ENCODE measurements around the gene CRYGN.

The CRYGN gene

GRCh38 chr7:151429237-151429559 lies 10.7 kb downstream of the CRYGN start:
- no peaks in the 10 kb centered on the region for H3K36me3 Mint-ChIP-seq (ENCODE audit: low read depth)
- H3K27me3 Mint-ChIP-seq (ENCODE audit: low read depth), result peaks cover 9% of the 10 kb centered on the region
- H3K9me3 Mint-ChIP-seq, result no peaks in the 10 kb centered on the region
- H3K4me3 Mint-ChIP-seq, result no peak overlapping the region
- H3K4me1 Mint-ChIP-seq (ENCODE audit: low read depth), result peaks cover 28% of the 10 kb centered on the region
- no peak overlapping the region for H3K27ac Mint-ChIP-seq

- Mint-ChIP-seq H3K9me3 (no peaks in the 10 kb centered on the region), H3K4me3 (no peak overlapping the region), H3K4me1 (ENCODE audit: low read depth) (peaks cover 28% of the 10 kb centered on the region), H3K27ac (peak overlapping the region; percentile 20), H3K27me3 (ENCODE audit: low read depth) (peaks cover 9% of the 10 kb centered on the region), H3K36me3 (ENCODE audit: low read depth) (no peaks in the 10 kb centered on the region)
Observed at GRCh38 chr7:151428378-151429236, 11.3 kb downstream of the CRYGN start.

DNA sequence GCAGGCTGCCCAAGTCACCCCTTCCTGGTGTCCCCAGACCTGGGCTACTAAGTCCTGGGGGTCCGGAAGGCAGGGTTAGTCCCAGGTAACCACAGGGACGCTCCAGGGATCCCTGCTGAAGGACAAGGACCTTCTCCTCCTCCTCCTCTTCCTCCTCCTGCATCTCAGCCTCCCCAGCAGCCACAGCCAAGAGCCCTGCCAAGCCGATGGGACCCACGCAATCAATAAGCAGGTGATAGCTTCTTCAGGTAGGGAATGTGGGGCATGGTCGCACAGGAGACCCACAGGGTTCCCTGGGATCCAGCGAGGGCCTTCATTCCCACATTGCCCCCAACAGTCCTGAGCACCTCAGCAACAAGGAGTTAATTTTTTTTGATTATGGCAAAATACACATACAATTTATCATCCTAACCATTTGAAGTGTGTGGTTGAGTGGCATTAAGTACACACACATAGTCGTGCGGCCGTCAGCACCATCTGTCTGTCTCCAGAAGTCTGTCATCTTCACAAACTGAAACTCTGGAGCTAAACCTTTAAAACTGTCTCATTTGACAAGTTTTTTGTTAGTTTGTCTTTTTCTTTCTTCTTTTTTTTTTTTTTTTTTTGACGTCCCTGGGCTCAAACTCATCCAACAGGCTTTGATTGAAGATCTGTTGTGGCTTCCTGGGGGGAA lies 12.1 kb downstream of the CRYGN start:
- no peaks in the 10 kb centered on the region for H3K36me3 Mint-ChIP-seq (ENCODE audit: low read depth)
- H3K27ac Mint-ChIP-seq, result peak overlapping the region; percentile 20
- H3K4me1 Mint-ChIP-seq (ENCODE audit: low read depth), result peaks cover 22% of the 10 kb centered on the region
- H3K4me3 Mint-ChIP-seq, result no peak overlapping the region
- H3K27me3 Mint-ChIP-seq (ENCODE audit: low read depth), result peaks cover 9% of the 10 kb centered on the region
- H3K9me3 Mint-ChIP-seq, result no peaks in the 10 kb centered on the region

DNA sequence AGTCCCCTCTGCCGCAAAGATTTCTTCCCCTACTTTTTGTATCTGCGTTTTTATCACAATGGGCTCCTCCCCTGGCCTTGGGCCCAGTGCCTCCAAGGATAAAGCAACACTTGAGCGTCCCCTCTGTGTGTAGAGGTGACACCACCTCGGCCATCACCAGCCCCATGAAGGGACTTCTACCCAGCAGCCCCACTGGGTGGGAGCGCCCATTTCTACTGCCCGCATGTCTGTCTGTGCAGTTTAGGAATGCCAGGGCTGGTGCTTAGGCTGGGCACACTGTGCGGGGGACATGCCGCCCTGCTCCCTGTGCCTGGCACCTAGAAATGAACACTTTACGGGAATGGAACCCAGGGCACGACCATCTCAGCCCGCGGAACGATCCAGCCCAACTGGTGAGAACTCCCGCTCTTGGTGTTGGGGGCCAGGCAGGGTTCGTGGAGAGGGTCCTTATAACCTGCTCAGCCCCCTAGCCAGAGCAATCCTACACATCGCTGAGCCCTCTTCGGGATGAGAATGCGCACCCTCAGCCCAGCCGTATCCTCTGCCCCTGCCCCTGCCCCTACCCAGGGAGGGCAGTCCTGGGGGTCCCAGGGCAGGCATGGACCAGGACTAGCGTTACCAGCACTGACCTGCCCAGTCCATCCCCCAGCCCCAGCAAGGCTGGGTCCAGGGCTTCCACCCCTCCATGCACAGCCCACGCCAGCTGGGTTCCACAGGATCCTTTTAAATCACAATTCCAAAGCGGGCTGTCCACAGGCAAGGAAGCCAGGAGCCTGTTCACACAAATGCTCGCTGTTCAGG lies 12.8 kb downstream of the CRYGN start:
- Mint-ChIP-seq H3K4me1 (ENCODE audit: low read depth) (peaks cover 18% of the 10 kb centered on the region), H3K9me3 (no peaks in the 10 kb centered on the region), H3K27ac (no peak overlapping the region), H3K27me3 (ENCODE audit: low read depth) (peaks cover 10% of the 10 kb centered on the region), H3K36me3 (ENCODE audit: low read depth) (no peaks in the 10 kb centered on the region), H3K4me3 (no peak overlapping the region)

DNA sequence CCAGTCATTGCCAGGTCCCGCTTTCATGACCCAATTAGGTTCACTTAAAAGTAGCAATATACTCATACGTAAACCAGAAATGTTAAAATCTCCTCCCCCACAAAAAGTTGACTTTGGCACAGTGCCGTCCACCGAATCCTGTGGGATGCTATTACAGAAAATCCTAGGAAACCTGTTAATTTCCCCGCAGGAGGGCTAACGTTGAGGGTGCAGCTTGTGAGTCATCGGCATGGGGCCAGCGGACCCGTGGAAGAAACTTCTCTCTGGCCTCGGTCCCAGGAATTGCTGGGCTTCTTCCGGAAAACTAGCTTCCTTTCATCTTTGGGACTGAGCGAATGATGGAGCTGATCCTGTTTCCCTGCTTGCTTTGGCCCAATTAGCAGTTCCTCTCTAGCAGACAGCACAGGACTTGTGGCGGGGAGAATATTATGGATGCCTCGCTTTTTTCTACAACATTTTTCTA lies 13.5 kb downstream of the CRYGN start:
- Mint-ChIP-seq H3K27me3 (ENCODE audit: low read depth) (peaks cover 15% of the 10 kb centered on the region), H3K9me3 (no peaks in the 10 kb centered on the region), H3K36me3 (ENCODE audit: low read depth) (no peaks in the 10 kb centered on the region), H3K4me1 (ENCODE audit: low read depth) (peaks cover 18% of the 10 kb centered on the region), H3K27ac (no peak overlapping the region), H3K4me3 (no peak overlapping the region)

- Mint-ChIP-seq H3K9me3 (no peaks in the 10 kb centered on the region), H3K4me3 (no peak overlapping the region), H3K27me3 (ENCODE audit: low read depth) (peaks cover 15% of the 10 kb centered on the region), H3K27ac (no peak overlapping the region), H3K36me3 (ENCODE audit: low read depth) (no peaks in the 10 kb centered on the region), H3K4me1 (ENCODE audit: low read depth) (peaks cover 18% of the 10 kb centered on the region)
Observed at GRCh38 chr7:151425670-151426440, 14.1 kb downstream of the CRYGN start.

DNA sequence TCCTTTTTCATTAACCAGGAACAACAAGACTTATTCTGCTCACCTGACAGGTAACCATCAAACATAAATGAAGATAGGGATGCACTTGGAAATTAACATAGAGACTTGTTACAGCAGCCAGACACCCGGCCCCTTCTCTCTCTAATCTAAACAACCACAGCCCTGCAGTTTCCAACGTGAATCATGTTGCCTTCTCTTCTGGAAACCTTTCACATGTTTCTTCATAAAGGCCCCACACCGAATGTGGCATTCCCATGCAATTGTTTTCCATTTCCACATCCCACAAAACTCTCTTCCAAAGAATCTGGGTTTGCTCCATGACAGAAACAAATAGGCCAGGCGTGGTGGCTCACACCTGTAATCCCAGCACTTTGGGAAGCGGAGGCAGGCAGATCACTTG lies 15.1 kb downstream of the CRYGN start:
- Mint-ChIP-seq H3K36me3 (ENCODE audit: low read depth) (peaks cover 2% of the 10 kb centered on the region), H3K9me3 (no peaks in the 10 kb centered on the region), H3K4me3 (no peak overlapping the region), H3K4me1 (ENCODE audit: low read depth) (peaks cover 14% of the 10 kb centered on the region), H3K27me3 (ENCODE audit: low read depth) (peaks cover 15% of the 10 kb centered on the region), H3K27ac (no peak overlapping the region)

DNA sequence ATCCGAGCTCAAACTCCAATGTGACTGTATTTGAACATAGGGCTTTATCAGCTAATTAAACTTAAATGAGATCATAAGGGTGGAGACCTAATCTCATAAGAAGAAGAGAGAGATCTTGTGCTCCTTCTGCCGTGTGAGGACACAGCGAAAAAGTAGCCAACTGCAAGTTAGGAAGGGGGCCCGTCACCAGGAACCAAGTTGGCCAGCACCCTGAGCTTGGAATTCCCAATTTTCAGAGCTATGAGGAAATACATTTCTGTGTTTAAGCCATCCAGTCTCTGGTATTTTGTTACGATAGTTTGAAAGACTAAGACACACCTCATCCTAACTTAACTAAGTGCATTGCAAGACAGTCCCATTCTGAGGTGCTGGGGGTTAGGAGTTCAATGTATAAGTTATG lies 16.0 kb downstream of the CRYGN start:
- Mint-ChIP-seq H3K4me3 (no peak overlapping the region), H3K27ac (no peak overlapping the region), H3K4me1 (ENCODE audit: low read depth) (peaks cover 7% of the 10 kb centered on the region), H3K9me3 (no peaks in the 10 kb centered on the region), H3K36me3 (ENCODE audit: low read depth) (peaks cover 2% of the 10 kb centered on the region), H3K27me3 (ENCODE audit: low read depth) (peaks cover 15% of the 10 kb centered on the region)

DNA sequence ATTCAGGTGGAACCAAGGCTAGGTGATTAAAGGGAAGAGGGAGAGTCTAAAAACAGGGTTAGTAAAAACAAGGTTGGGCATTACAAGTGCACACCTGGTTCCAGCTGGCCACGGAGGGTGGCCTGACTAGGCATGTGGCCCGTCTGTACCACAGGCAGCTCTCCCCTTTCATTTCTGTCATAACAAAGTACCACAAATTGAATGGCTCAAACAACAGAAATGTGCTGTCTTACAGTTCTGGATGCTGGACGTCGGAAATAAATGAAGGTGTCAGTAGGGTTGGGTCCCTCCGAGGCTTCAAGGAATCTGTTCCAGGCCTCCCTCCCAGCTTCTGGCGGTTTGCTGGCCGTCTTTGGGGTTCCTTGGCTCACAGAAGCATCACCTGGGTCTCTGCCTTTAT lies 16.7 kb downstream of the CRYGN start:
- Mint-ChIP-seq H3K9me3 (peaks cover 2% of the 10 kb centered on the region), H3K27ac (no peak overlapping the region), H3K27me3 (ENCODE audit: low read depth) (peaks cover 17% of the 10 kb centered on the region), H3K4me3 (no peak overlapping the region), H3K4me1 (ENCODE audit: low read depth) (peaks cover 1% of the 10 kb centered on the region), H3K36me3 (ENCODE audit: low read depth) (peaks cover 2% of the 10 kb centered on the region)

DNA sequence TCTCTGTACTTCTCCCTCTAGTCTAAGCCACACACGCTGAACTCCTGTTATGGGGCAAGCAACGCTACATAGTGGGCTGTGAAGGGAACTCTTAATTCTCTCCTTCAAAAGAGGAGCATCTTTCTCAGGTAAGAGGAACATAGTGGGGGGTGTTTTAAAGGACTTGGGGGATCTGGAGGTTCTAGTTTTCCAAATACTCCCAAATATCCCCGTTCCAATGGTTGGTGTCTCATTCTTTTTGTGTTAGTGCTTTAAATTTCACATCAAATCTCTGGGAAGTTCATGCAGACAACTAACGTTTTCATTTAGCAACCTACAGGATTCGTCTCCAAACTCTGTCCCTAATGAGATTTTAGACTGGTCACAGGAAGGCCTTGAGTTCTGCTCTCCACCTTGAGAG lies 17.7 kb downstream of the CRYGN start:
- Mint-ChIP-seq H3K4me1 (ENCODE audit: low read depth) (no peaks in the 10 kb centered on the region), H3K4me3 (no peak overlapping the region), H3K36me3 (ENCODE audit: low read depth) (peaks cover 3% of the 10 kb centered on the region), H3K27me3 (ENCODE audit: low read depth) (peaks cover 18% of the 10 kb centered on the region), H3K27ac (no peak overlapping the region), H3K9me3 (peaks cover 5% of the 10 kb centered on the region)

DNA sequence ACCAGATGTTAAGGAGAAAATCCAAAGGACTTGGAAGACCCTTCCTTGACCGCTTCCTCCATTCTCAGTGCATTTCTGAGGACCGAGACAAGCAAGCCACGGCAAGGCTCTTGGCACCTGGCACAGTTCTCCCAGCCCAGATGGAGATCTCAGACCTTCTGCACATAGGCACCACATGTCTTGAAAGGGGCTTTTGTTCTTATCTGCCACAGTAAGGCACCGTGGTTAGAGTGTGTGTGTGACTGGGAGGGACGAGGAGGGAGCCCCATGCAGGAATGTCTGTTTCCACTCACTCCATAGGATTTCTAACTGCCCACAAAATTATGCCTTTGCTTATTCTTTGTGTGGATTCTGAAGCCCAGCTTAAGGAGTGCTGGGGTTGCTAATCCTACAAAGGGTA lies 19.8 kb downstream of the CRYGN start:
- H3K36me3 Mint-ChIP-seq (ENCODE audit: low read depth), result peaks cover 3% of the 10 kb centered on the region
- no peak overlapping the region for H3K27ac Mint-ChIP-seq
- H3K27me3 Mint-ChIP-seq (ENCODE audit: low read depth), result peaks cover 20% of the 10 kb centered on the region
- H3K4me1 Mint-ChIP-seq (ENCODE audit: low read depth), result no peaks in the 10 kb centered on the region
- H3K9me3 Mint-ChIP-seq, result peaks cover 5% of the 10 kb centered on the region
- H3K4me3 Mint-ChIP-seq, result no peak overlapping the region

- H3K36me3 Mint-ChIP-seq (ENCODE audit: low read depth), result peaks cover 3% of the 10 kb centered on the region
- peaks cover 5% of the 10 kb centered on the region for H3K9me3 Mint-ChIP-seq
- H3K4me1 Mint-ChIP-seq (ENCODE audit: low read depth), result peaks cover 6% of the 10 kb centered on the region
- no peak overlapping the region for H3K4me3 Mint-ChIP-seq
- peaks cover 42% of the 10 kb centered on the region for H3K27me3 Mint-ChIP-seq (ENCODE audit: low read depth)
- no peak overlapping the region for H3K27ac Mint-ChIP-seq
Observed at GRCh38 chr7:151416941-151417315, 23.0 kb downstream of the CRYGN start.

DNA sequence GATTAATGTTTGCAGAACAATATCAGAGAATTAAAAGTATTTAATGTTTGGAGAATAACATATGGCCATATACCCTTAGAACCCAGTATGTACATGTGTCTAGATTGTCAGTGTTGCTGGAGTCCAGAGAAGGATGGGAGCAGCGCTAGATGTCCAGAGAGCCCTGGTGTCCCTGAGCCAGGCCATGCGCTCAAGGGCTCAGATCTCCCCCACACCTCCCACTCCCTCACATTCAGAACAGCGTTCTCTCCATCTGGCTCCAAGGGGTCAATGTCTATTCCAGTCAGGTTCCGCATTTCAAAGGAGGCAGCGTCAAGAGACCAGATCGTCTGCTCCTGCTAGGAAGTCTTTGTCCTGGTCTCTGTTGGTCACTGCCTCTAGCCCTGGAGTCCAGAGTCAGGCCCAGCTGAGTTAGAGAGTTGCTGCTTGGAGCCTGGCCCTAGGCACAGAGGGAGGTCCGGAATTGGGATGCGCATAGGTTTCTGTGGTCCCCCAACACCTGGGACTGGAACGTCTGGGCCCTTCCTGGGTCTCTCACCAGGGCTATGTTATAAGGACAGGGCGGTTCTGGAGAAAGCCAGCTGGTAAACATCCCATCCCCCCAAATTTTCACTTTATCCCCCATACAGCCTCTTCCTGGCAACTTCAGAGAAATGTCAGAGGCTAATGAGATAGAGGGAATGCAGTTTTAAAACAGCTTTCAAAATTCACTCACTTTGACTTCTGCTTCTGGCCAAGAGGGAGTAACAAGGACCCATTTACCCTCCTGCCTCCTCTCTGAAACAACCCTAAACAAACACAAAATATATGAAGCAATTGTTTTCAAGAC lies 23.6 kb downstream of the CRYGN start:
- H3K27ac Mint-ChIP-seq, result no peak overlapping the region
- H3K9me3 Mint-ChIP-seq, result peaks cover 5% of the 10 kb centered on the region
- peaks cover 3% of the 10 kb centered on the region for H3K36me3 Mint-ChIP-seq (ENCODE audit: low read depth)
- H3K4me1 Mint-ChIP-seq (ENCODE audit: low read depth), result peaks cover 6% of the 10 kb centered on the region
- peaks cover 45% of the 10 kb centered on the region for H3K27me3 Mint-ChIP-seq (ENCODE audit: low read depth)
- no peak overlapping the region for H3K4me3 Mint-ChIP-seq

All from T-helper 1 cell treated with Interleukin-12 subunit alpha and Interleukin-12 subunit beta and Interleukin-4 antibody, amounts not matched to agents 30 μg/mL and 1 μg/mL, for 36 hours (primary cell).